ENCODE results near the gene EREG.

The EREG gene

GRCh38 chr4:74331944-74332343 lies 33.0 kb upstream of the EREG start:
- H2AFZ ChIP-seq (ENCODE audit: low read depth, low read length) = no peak overlapping the region
- no peak overlapping the region for H4K91ac ChIP-seq (ENCODE audit: low read length)
- no peak overlapping the region for H2BK12ac ChIP-seq (ENCODE audit: low read length in 2 of 2)
- no peak overlapping the region for H3K4me2 ChIP-seq (ENCODE audit: low read length, poor library complexity, severe bottlenecking)
- no peaks in the 10 kb centered on the region for H3K27me3 ChIP-seq (ENCODE audit: control insufficient read depth in 1 of 2, insufficient read depth in 1 of 2, low read length in 2 of 2)
- H3K14ac ChIP-seq (ENCODE audit: low read length in 2 of 2) = no peak overlapping the region
- no peak overlapping the region for H3K18ac ChIP-seq (ENCODE audit: low read depth in 1 of 2, low read length in 2 of 2)
- no peaks in the 10 kb centered on the region for H3K79me1 ChIP-seq (replicated peaks; ENCODE audit: low read length, poor library complexity, severe bottlenecking)
- H3K36me3 ChIP-seq (ENCODE audit: control insufficient read depth in 1 of 2, insufficient read depth in 2 of 2, low read depth in 1 of 2, low read length in 2 of 2) = no peaks in the 10 kb centered on the region
- no peak overlapping the region for H3K23ac ChIP-seq (ENCODE audit: low read length in 2 of 2)
- no peaks in the 10 kb centered on the region for H3K9me3 ChIP-seq (ENCODE audit: control insufficient read depth, low read length)
- no peak overlapping the region for H3K27ac ChIP-seq (ENCODE audit: low read length, poor library complexity, severe bottlenecking)
- no peak overlapping the region for H4K8ac ChIP-seq (ENCODE audit: low read length)
- DNase-seq = no peak
- H2BK15ac ChIP-seq (ENCODE audit: low read depth, poor library complexity, severe bottlenecking) = no peak overlapping the region
- no peak overlapping the region for H3K4ac ChIP-seq (ENCODE audit: low read depth in 1 of 2, low read length in 2 of 2)
- no peak overlapping the region for H2BK120ac ChIP-seq (ENCODE audit: low read depth, low read length)
- no peak overlapping the region for H2BK5ac ChIP-seq (ENCODE audit: low read depth, low read length, poor library complexity, severe bottlenecking)
- no peak overlapping the region for H3K9ac ChIP-seq (ENCODE audit: low read length)
- no peak overlapping the region for H2AK5ac ChIP-seq (ENCODE audit: low read length, severe bottlenecking)
- H3K4me3 ChIP-seq (ENCODE audit: insufficient read depth in 1 of 2, low read depth in 1 of 2, low read length in 2 of 2) = no peak overlapping the region
- no peaks in the 10 kb centered on the region for H3K4me1 ChIP-seq (ENCODE audit: control insufficient read depth, insufficient read depth, low read depth, low read length)

GRCh38 chr4:74334636-74335035 lies 30.3 kb upstream of the EREG start:
- Histone ChIP-seq H4K91ac (ENCODE audit: low read length) (no peak overlapping the region), H2BK12ac (ENCODE audit: low read length in 2 of 2) (no peak overlapping the region), H2BK15ac (ENCODE audit: low read depth, poor library complexity, severe bottlenecking) (no peak overlapping the region), H2AFZ (ENCODE audit: low read depth, low read length) (no peak overlapping the region), H3K9me3 (ENCODE audit: control insufficient read depth, low read length) (no peaks in the 10 kb centered on the region), H3K36me3 (ENCODE audit: control insufficient read depth in 1 of 2, insufficient read depth in 2 of 2, low read depth in 1 of 2, low read length in 2 of 2) (no peaks in the 10 kb centered on the region), H2BK120ac (ENCODE audit: low read depth, low read length) (no peak overlapping the region), H4K8ac (ENCODE audit: low read length) (no peak overlapping the region), H3K4me1 (ENCODE audit: control insufficient read depth, insufficient read depth, low read depth, low read length) (no peaks in the 10 kb centered on the region), H3K23ac (ENCODE audit: low read length in 2 of 2) (no peak overlapping the region), H3K4ac (ENCODE audit: low read depth in 1 of 2, low read length in 2 of 2) (no peak overlapping the region), H3K27ac (ENCODE audit: low read length, poor library complexity, severe bottlenecking) (no peak overlapping the region), H3K4me2 (ENCODE audit: low read length, poor library complexity, severe bottlenecking) (no peak overlapping the region), H3K4me3 (ENCODE audit: insufficient read depth in 1 of 2, low read depth in 1 of 2, low read length in 2 of 2) (no peak overlapping the region), H2AK5ac (ENCODE audit: low read length, severe bottlenecking) (no peak overlapping the region), H3K14ac (ENCODE audit: low read length in 2 of 2) (no peak overlapping the region), H3K9ac (ENCODE audit: low read length) (no peak overlapping the region), H3K18ac (ENCODE audit: low read depth in 1 of 2, low read length in 2 of 2) (no peak overlapping the region), H2BK5ac (ENCODE audit: low read depth, low read length, poor library complexity, severe bottlenecking) (no peak overlapping the region), H3K27me3 (ENCODE audit: control insufficient read depth in 1 of 2, insufficient read depth in 1 of 2, low read length in 2 of 2) (no peaks in the 10 kb centered on the region), H3K79me1 (replicated peaks; ENCODE audit: low read length, poor library complexity, severe bottlenecking) (no peaks in the 10 kb centered on the region)
- DNase-seq = no peak
- WGBS = 88% methylated on average over 7 of the region's 7 CpGs

- Histone ChIP-seq H2AK5ac (ENCODE audit: low read length, severe bottlenecking) (no peak overlapping the region), H2BK15ac (ENCODE audit: low read depth, poor library complexity, severe bottlenecking) (no peak overlapping the region), H3K9ac (ENCODE audit: low read length) (no peak overlapping the region), H2BK12ac (ENCODE audit: low read length in 2 of 2) (no peak overlapping the region), H3K36me3 (ENCODE audit: control insufficient read depth in 1 of 2, insufficient read depth in 2 of 2, low read depth in 1 of 2, low read length in 2 of 2) (no peaks in the 10 kb centered on the region), H3K14ac (ENCODE audit: low read length in 2 of 2) (no peak overlapping the region), H4K8ac (ENCODE audit: low read length) (no peak overlapping the region), H2BK120ac (ENCODE audit: low read depth, low read length) (no peak overlapping the region), H3K4me1 (ENCODE audit: control insufficient read depth, insufficient read depth, low read depth, low read length) (no peaks in the 10 kb centered on the region), H3K79me1 (replicated peaks; ENCODE audit: low read length, poor library complexity, severe bottlenecking) (no peaks in the 10 kb centered on the region), H3K27ac (ENCODE audit: low read length, poor library complexity, severe bottlenecking) (no peak overlapping the region), H3K18ac (ENCODE audit: low read depth in 1 of 2, low read length in 2 of 2) (no peak overlapping the region), H3K27me3 (ENCODE audit: control insufficient read depth in 1 of 2, insufficient read depth in 1 of 2, low read length in 2 of 2) (no peaks in the 10 kb centered on the region), H3K9me3 (ENCODE audit: control insufficient read depth, low read length) (no peaks in the 10 kb centered on the region), H3K4me3 (ENCODE audit: insufficient read depth in 1 of 2, low read depth in 1 of 2, low read length in 2 of 2) (no peak overlapping the region), H3K4me2 (ENCODE audit: low read length, poor library complexity, severe bottlenecking) (no peak overlapping the region), H2AFZ (ENCODE audit: low read depth, low read length) (no peak overlapping the region), H3K4ac (ENCODE audit: low read depth in 1 of 2, low read length in 2 of 2) (no peak overlapping the region), H3K23ac (ENCODE audit: low read length in 2 of 2) (no peak overlapping the region), H2BK5ac (ENCODE audit: low read depth, low read length, poor library complexity, severe bottlenecking) (no peak overlapping the region), H4K91ac (ENCODE audit: low read length) (no peak overlapping the region)
- DNase-seq = no peak
- WGBS = over 99% methylated on average over 4 of the region's 5 CpGs
Observed at GRCh38 chr4:74335341-74336021, 29.5 kb upstream of the EREG start.

GRCh38 chr4:74338792-74339333 lies 26.1 kb upstream of the EREG start:
- no peak overlapping the region for H3K4me2 ChIP-seq (ENCODE audit: low read length, poor library complexity, severe bottlenecking)
- no peak overlapping the region for H2BK5ac ChIP-seq (ENCODE audit: low read depth, low read length, poor library complexity, severe bottlenecking)
- no peak overlapping the region for H3K9ac ChIP-seq (ENCODE audit: low read length)
- H2AFZ ChIP-seq (ENCODE audit: low read depth, low read length) = no peak overlapping the region
- H3K4ac ChIP-seq (ENCODE audit: low read depth in 1 of 2, low read length in 2 of 2) = no peak overlapping the region
- no peak overlapping the region for H3K23ac ChIP-seq (ENCODE audit: low read length in 2 of 2)
- H3K4me3 ChIP-seq (ENCODE audit: insufficient read depth in 1 of 2, low read depth in 1 of 2, low read length in 2 of 2) = no peak overlapping the region
- H3K9me3 ChIP-seq (ENCODE audit: control insufficient read depth, low read length) = peaks cover 4% of the 10 kb centered on the region
- no CpG with 5 or more reads among the region's 4 CpGs for WGBS
- no peaks in the 10 kb centered on the region for H3K36me3 ChIP-seq (ENCODE audit: control insufficient read depth in 1 of 2, insufficient read depth in 2 of 2, low read depth in 1 of 2, low read length in 2 of 2)
- no peaks in the 10 kb centered on the region for H3K4me1 ChIP-seq (ENCODE audit: control insufficient read depth, insufficient read depth, low read depth, low read length)
- no peaks in the 10 kb centered on the region for H3K27me3 ChIP-seq (ENCODE audit: control insufficient read depth in 1 of 2, insufficient read depth in 1 of 2, low read length in 2 of 2)
- H2AK5ac ChIP-seq (ENCODE audit: low read length, severe bottlenecking) = no peak overlapping the region
- no peak overlapping the region for H2BK120ac ChIP-seq (ENCODE audit: low read depth, low read length)
- H3K14ac ChIP-seq (ENCODE audit: low read length in 2 of 2) = no peak overlapping the region
- DNase-seq = peak; percentile 8
- H2BK12ac ChIP-seq (ENCODE audit: low read length in 2 of 2) = no peak overlapping the region
- H4K91ac ChIP-seq (ENCODE audit: low read length) = no peak overlapping the region
- no peak overlapping the region for H2BK15ac ChIP-seq (ENCODE audit: low read depth, poor library complexity, severe bottlenecking)
- no peak overlapping the region for H3K18ac ChIP-seq (ENCODE audit: low read depth in 1 of 2, low read length in 2 of 2)
- no peaks in the 10 kb centered on the region for H3K79me1 ChIP-seq (replicated peaks; ENCODE audit: low read length, poor library complexity, severe bottlenecking)
- H4K8ac ChIP-seq (ENCODE audit: low read length) = no peak overlapping the region
- no peak overlapping the region for H3K27ac ChIP-seq (ENCODE audit: low read length, poor library complexity, severe bottlenecking)
